Gastroesophageal sphincter (tissue), 3 donors: Measurements from ENCODE around the gene TSFM.

Source experiments
- EP300 ChIP-seq: sonication (generic); formaldehyde crosslinking; IDR thresholded peaks from one replicate; pipeline ENCODE4 v1.6.1; 2017; ENCODE audit warnings: antibody characterized with exemption, mild to moderate bottlenecking
- POLR2A ChIP-seq, 2 donors: fragments of 450-650 bp; IDR thresholded peaks; one replicate each; pipeline ENCODE4 v1.6.1; 2017; ENCODE audit warnings: antibody characterized with exemption in 2 of 2, mild to moderate bottlenecking in 2 of 2, moderate library complexity in 1 of 2
- POLR2AphosphoS5 ChIP-seq: sonication (generic); formaldehyde crosslinking; IDR thresholded peaks from one replicate; pipeline ENCODE4 v1.6.1; 2017; ENCODE audit warnings: antibody characterized with exemption
- TF ChIP-seq, protein P1 (sequence below), 4 experiments: fragments of 200-600 bp in 2 of 4; fragments of 450-650 bp in 2 of 4; sonication (generic) in 1 of 4; IDR thresholded peaks; one replicate each; pipeline ENCODE4 v1.5.1; 2017 to 2019; ENCODE audit warnings: antibody characterized with exemption in 4 of 4, mild to moderate bottlenecking in 2 of 4, moderate library complexity in 2 of 4

DNA sequence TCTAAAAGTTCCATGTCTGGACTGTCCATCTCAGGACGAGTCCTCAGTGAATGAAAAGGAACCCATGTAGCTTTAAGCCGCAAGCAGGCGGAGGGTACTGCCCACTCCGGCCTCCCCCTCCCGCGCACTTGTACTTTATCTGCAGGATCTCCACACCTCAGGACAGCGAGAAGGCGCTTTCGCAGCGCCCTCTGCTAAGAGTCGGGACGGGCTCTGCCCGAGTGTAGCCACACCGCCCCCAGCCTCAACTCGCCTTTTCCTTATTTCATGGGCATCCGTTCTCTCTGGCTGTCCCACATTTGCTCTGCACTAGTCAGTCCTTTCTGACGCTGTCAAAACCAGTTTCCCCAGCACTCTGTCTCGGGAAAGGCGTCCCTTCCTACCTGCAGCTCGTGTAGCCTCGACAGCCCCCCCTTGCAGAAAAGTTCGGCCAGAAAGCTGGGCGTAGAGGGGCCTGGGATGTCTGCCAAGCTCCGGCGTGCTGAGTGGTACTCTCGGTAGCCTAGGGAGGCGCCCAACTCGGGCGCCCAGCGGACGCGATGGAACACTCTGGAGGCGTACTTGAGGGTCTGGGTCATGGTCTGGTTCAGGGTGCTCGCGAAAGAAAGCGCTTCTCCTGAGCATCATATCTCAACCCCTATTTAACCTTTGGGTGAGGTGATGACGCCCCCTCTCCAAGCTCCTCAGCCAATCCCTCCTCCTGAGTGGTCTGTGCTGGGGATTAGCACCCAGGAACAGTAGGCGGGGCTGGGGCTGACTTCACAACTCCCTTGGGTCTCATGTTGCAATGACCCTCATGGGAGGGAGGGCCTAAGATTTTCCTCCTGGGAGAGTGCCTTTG is 15.9 kb upstream of the TSFM start, which contains the start of gene CYP27B1:
- TF ChIP-seq, protein P1, sequence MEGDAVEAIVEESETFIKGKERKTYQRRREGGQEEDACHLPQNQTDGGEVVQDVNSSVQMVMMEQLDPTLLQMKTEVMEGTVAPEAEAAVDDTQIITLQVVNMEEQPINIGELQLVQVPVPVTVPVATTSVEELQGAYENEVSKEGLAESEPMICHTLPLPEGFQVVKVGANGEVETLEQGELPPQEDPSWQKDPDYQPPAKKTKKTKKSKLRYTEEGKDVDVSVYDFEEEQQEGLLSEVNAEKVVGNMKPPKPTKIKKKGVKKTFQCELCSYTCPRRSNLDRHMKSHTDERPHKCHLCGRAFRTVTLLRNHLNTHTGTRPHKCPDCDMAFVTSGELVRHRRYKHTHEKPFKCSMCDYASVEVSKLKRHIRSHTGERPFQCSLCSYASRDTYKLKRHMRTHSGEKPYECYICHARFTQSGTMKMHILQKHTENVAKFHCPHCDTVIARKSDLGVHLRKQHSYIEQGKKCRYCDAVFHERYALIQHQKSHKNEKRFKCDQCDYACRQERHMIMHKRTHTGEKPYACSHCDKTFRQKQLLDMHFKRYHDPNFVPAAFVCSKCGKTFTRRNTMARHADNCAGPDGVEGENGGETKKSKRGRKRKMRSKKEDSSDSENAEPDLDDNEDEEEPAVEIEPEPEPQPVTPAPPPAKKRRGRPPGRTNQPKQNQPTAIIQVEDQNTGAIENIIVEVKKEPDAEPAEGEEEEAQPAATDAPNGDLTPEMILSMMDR (IDR thresholded peaks at IDR 0.05) = no peak
- TF ChIP-seq POLR2A (IDR thresholded peaks at IDR 0.05) (no peak), EP300 (no peak), POLR2AphosphoS5 (no peak)
